GM21526 (cell line): ENCODE measurements around the gene PPP2R1A.
"Not testable (repeated sequence)": the region's sequence is repeated elsewhere in the genome, so short reads cannot be mapped to it uniquely, and the experiment has no call there.

Source experiments
- ATAC-seq: cut with Tn5 transposase; IDR thresholded peaks from one replicate; pipeline ENCODE4 v1.9.1; 2021; ENCODE audit warnings: moderate library complexity; ENCODE audit not compliant: unreplicated experiment, low FRiP score

Gene PPP2R1A

GRCh38 chr19:52200044-52200443 lies 10.2 kb downstream of the PPP2R1A start:
- no peak for ATAC-seq

GRCh38 chr19:52200755-52201391 lies 11.0 kb downstream of the PPP2R1A start:
- ATAC-seq, result not testable (repeated sequence)

DNA sequence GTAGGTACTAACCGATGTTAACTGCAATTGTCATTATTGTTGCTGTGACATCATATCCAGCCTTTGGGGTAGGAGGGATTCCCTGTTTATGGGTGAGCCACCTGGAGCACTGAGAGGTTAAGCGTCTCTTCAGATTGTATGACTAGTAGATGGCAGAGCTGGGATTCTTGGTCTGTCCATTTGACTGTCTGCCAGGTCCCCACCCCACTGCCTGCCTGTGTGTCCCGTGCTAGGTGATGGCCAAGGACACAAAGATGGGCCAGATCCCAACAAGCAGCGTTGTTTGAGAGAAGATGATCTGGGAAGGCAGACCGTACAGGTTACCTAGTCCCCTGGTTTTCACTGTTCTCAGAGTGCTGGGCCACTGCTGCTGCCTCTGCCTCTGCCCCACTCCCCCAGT lies 16.6 kb downstream of the PPP2R1A start:
- no peak for ATAC-seq

DNA sequence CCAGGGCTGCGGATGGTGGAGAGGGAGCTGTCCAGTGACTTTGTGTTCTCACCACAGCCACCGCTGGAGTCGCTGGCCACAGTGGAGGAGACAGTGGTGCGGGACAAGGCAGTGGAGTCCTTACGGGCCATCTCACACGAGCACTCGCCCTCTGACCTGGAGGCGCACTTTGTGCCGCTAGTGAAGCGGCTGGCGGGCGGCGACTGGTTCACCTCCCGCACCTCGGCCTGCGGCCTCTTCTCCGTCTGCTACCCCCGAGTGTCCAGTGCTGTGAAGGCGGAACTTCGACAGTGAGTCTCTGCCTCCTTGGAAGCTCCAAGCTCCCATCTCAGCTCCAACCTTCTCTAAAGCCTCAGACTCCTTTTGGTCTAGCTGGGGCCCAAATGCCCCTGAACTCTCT lies 21.4 kb downstream of the PPP2R1A start:
- ATAC-seq, result no peak

DNA sequence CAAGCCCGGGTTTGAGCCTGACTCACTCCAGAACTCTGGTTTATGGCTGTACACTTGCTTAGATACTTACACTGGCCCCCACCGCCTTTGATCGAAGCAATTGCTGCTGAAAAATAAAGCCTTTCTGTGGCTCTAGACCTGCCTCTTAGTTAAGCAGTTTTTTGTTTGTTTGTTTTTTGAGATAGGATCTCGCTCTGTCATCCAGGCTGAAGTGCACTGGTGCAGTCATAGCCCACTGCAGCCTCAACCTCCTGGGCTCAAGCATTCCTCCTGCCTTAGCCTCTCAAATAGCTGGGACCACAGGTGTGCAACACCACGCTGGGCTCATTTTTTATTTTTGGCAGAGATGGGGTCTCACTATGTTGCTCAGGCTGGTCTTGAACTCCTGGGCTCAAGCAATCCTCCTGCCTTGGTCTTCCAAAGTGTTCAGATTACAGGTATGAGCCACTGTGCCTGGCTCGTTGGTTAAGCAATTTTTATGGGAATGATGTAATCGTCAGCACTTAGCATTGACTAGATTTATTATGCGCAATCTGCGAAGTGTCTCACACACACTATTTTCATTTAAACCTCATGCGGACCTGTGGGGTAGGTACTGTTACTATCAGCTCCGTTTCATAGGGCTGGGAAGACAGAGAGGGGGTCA lies 22.2 kb downstream of the PPP2R1A start:
- ATAC-seq, result no peak

DNA sequence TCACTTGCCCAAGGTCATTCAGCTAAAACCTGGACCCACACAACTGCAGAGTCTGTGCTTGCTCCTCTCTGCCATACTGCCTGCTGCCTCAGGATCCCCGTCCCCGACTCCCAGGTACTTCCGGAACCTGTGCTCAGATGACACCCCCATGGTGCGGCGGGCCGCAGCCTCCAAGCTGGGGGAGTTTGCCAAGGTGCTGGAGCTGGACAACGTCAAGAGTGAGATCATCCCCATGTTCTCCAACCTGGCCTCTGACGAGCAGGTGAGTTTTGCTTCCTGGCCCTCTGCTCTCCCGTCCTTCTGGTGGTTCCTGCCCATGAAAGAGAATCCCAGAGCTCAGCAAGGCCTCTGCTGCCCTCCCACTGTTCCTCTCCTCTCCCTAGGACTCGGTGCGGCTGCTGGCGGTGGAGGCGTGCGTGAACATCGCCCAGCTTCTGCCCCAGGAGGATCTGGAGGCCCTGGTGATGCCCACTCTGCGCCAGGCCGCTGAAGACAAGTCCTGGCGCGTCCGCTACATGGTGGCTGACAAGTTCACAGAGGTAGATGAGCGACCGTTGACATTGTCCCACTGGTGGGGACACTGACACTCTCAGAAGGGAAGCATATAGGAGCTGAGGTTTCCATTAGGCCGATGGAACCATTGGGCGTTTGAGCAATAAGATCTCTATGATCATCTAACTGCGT lies 22.9 kb downstream of the PPP2R1A start:
- no peak for ATAC-seq

- no peak for ATAC-seq
These were observed 24.4 kb downstream of the PPP2R1A start for GRCh38 chr19:52214241-52214640.

- ATAC-seq, result no peak
These were observed 26.5 kb downstream of the PPP2R1A start for GRCh38 chr19:52216401-52216800.

DNA sequence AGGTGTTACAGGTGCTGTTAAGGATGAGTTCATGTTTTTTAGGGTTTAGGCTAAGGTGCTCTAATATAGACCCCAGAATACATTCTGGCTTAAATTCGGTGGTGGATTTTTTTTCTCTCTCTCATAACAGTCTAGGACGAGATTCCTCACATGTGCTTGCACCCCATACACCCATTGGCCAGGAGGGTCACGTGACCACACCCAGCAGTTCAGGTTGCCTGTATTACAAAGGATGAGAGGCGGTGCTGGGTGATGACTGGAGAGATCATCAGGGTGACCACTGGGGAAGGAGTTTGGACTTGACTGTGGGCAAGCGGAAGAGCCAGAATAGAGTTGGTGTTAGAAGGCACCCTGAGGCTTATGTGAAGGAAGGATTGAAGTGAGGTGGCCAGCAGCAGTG lies 27.7 kb downstream of the PPP2R1A start:
- no peak for ATAC-seq

DNA sequence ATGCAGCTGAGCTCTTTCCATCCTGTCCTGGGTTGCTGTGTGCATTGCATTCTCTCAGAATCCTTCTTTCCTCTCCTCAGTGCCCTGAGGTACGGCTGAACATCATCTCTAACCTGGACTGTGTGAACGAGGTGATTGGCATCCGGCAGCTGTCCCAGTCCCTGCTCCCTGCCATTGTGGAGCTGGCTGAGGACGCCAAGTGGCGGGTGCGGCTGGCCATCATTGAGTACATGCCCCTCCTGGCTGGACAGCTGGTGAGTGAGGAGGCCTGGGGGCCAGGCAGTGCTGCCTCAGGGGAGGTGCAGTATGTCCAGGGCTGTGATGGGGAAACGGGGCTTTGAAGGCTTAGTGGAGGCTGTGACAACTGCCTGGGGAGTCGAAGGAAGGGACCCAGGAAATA lies 29.8 kb downstream of the PPP2R1A start:
- no peak for ATAC-seq

GRCh38 chr19:52221031-52221430 lies 31.2 kb downstream of the PPP2R1A start:
- ATAC-seq, result no peak

DNA sequence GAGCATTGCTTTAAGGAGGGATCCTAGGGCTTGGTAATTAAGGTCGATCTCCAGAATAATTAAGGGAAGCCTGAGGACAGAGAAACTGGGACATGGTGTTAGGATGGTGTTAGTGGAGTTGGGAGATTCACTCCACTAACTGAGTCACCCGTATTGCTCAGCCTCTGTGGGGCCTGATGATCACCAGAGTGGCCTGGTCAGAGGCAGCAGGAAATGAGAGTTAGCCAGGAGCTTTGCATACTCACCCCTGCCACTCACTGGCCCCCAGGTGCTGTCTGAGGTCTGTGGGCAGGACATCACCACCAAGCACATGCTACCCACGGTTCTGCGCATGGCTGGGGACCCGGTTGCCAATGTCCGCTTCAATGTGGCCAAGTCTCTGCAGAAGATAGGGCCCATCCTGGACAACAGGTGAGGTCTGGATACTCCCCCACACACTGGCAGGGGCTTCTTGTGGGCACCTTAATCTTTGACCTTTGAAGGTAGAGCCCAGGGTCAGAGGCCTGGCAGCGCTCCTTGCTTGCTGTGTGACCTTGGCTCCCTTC lies 32.1 kb downstream of the PPP2R1A start:
- ATAC-seq, result no peak

DNA sequence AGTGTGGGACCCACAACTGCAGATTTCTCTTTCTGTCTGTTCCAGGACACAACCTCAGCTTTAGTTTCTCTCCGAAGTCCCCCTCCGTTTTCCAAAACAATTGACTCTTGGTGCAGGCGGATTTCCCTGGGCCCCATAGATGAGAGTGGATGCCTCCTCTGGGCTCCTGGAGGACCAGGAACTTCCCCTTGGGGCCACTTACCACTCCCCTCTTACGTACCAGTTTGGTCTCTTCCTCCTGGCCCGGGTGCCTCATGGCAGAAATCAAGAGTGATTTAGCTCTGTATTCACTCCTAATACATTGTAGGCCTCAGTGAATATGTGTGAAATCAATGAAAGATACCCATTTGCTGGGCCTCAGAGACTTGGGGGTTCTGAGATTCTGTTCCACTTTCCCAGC lies 34.4 kb downstream of the PPP2R1A start:
- ATAC-seq, result no peak

DNA sequence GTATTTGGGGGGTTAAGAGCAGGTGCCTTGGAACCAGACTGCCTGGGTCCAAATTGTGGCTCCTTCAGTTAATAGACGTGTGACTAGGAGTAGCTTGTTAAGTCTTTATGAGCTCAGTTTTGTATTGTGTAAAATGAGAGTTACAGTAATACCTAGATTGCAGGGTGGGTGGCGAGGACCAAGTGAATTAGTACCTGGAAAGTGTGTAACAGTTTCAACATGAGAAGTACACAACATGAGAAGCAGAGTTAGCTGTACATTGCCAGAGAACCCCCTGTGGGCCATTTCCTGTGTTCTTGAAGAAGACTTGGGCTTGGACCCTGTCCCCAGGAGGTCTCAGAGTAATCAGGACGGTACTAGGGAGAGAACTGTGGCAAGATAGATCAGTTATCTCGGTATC lies 36.8 kb downstream of the PPP2R1A start:
- ATAC-seq, result no peak

DNA sequence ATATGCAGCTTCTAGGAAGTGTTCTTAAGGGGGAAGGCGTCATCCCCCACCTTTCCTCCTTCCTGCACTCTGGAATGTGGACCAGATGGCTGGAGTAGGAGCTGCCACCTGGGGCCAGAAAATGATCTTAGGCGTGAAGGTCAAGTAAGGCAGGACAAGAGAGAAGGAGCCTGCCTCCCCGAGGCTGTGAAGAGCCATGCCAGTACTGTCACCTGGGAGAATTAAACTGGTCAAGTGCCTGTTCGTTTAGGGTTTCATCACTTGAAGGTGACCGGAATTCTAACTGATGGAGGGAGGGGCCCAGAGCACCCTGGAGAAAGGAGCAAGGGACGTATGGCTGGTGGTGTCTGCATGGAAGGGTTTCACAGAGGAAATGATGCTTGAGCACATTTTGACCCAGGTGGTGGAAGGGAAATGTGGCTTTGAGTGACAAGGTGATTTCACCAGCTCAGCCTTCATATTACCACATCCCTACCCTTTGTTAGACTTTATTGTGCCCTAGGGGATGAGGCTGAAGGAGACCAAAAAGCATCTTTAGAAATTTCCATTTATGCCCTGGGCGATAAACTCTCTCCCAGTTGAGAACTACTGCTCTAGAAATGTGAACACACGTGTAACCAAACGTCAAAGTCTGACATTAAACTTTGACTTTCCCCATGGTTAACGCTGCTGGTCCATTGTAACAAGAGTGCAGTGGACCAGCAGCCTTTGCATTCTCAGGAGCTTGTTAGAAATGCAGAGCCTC lies 37.5 kb downstream of the PPP2R1A start:
- no peak for ATAC-seq

- ATAC-seq, result no peak
These were observed 38.1 kb downstream of the PPP2R1A start for GRCh38 chr19:52227980-52228379.

DNA sequence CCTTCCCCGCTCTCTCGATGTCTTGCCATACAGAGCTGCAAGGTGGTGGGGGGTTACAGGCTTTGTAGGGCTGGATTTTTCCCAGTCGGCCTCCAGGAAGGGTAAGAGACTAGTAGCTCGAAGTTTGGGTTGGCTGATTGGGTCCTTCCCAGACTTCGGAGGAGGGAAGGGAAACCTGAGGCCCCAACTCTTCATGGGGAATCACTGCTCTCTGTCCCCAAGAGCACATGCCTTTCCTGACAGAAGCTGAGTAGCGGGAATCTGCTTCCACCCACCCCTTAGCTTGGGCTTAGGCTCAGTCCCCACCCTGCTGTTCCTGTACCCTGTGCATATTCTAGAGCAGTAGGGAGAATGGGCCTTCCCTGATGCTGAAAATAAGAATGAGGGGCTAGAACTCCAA lies 39.7 kb downstream of the PPP2R1A start:
- ATAC-seq, result no peak

DNA sequence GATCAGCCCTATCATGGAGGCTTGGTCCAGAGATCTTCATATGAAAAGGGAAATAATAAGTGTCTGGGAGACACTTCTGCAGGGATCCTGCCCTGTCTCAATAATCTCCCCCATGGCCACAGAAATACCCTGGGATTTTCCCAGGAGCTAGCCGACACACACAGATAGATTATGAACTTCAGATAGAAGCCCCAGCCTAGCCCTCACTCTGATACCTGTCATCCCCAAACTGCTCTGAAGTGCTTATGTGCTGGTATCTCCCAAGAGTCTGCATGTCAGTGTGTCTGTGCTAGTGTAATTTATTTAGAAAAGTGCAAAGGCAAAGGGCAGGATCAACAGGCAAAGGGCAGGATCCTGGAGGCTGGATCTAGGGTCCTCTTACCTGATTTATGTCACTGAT lies 40.8 kb downstream of the PPP2R1A start:
- ATAC-seq, result no peak

DNA sequence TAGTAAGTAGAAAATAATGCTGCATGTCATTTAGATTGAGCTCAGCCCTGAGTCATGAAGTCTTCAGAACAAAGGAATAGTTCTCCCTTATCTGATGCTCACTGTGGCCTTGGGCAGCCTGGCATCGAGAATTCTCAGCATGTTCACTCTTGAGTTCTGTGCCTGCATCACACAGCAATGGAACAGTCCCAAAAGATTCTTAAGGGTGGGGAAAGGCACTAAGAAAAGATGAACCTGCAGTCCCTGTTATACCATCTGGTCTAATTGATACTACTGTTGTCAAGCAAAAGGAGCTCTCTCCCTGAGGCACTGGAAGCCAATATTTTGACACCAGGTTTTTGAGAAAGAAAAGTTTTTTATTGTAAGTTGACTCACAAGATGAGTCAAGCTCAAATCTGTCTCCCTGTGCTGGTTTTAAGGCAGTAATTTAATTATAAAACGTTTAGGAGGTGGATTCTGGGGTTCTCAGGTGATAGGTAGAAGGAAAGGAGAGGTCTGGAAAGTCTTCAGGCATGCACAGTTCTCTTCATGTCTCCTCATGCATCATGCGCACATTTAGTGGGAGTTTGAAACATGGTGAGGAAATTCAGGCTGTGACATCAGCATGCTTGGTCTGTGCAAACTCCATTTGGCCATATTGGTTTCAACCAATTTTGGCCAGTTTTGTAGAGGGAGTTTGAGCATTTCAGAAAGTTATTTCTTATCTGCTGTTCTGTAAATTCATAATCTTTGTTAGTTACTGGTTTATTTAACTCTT lies 41.5 kb downstream of the PPP2R1A start:
- ATAC-seq, result no peak

DNA sequence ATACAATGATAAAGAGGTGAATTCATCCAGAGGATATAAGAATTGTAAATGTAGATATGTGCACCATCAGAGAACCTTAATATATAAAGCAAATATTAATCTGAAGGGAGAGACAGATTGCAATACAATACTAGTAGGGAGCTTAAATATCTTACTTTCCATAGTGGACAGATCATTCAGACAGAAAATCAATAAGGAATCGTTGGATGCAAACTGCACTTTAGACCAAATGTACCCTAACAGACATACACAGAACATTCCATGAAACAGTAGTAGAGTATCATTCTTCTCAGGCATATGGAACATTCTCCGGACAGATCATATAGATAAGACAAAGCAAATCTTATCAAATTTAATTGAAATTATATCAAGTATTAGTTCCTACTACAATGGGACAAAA lies 44.6 kb downstream of the PPP2R1A start:
- no peak for ATAC-seq
